Transverse colon (tissue), 4 donors: ENCODE data around the gene GFRA1.

Source experiments
- POLR2A ChIP-seq: fragments of 450-650 bp; IDR thresholded peaks from one replicate; pipeline ENCODE4 v1.6.1; 2016; ENCODE audit warnings: antibody characterized with exemption, mild to moderate bottlenecking, moderate library complexity
- POLR2AphosphoS5 ChIP-seq, 3 donors: sonication (generic); formaldehyde crosslinking; IDR thresholded peaks; one replicate each; pipeline ENCODE4 v1.6.1; 2016; ENCODE audit warnings: antibody characterized with exemption in 3 of 3
- TF ChIP-seq, protein P1 (sequence below), 5 experiments: fragments of 200-600 bp in 3 of 5; fragments of 450-650 bp in 2 of 5; sonication (generic) in 3 of 5; IDR thresholded peaks; 1 replicate in 2 of 5; 2 replicates in 3 of 5; pipeline ENCODE4 v1.5.1; 2016 to 2017; ENCODE audit warnings: antibody characterized with exemption in 5 of 5, inconsistent platforms in 3 of 5, mild to moderate bottlenecking in 2 of 5, moderate library complexity in 1 of 5

DNA sequence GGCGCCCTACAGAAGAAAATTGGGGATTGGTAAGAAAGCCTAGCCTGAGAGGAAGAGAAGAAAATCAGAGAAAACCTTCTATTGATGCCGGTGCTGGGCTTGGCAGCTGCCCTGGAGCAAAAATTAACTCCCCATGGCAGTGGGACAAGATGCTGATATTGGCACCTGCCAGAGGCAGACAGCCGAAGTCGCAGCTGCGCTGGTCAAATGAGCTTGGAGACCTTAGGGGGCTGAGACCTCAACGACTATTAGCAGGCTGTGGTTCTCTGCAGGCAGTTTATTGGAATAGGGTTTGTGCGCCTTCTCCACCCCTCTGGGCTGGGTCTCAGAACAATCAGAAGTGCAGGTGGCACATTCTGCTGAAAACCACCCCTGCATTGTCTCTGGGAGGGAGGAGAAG is 213.7 kb downstream of the GFRA1 start:
- TF ChIP-seq, protein P1, sequence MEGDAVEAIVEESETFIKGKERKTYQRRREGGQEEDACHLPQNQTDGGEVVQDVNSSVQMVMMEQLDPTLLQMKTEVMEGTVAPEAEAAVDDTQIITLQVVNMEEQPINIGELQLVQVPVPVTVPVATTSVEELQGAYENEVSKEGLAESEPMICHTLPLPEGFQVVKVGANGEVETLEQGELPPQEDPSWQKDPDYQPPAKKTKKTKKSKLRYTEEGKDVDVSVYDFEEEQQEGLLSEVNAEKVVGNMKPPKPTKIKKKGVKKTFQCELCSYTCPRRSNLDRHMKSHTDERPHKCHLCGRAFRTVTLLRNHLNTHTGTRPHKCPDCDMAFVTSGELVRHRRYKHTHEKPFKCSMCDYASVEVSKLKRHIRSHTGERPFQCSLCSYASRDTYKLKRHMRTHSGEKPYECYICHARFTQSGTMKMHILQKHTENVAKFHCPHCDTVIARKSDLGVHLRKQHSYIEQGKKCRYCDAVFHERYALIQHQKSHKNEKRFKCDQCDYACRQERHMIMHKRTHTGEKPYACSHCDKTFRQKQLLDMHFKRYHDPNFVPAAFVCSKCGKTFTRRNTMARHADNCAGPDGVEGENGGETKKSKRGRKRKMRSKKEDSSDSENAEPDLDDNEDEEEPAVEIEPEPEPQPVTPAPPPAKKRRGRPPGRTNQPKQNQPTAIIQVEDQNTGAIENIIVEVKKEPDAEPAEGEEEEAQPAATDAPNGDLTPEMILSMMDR (IDR thresholded peaks at IDR 0.05), result no peak
- TF ChIP-seq POLR2A (no peak), POLR2AphosphoS5 (IDR thresholded peaks at IDR 0.05) (no peak)
